H1 (cell line): ENCODE results near the gene CFAP157. TPM values are rescaled to one million over a fixed set of nuclear protein-coding genes. Genes with fewer than 3 reads are reported as not detected.

Source experiments
- BRCA1 ChIP-seq: IDR thresholded peaks from 2 replicates; pipeline ENCODE4 v1.6.1; 2012; ENCODE audit warnings: low read depth, low read length, improper control_type of control experiment
- CHD7 ChIP-seq: fragments of 300-600 bp; sonication (generic); IDR thresholded peaks from 2 replicates; pipeline ENCODE4 v1.7.1; 2012; ENCODE audit warnings: low read length, moderate library complexity, mild to moderate bottlenecking, inconsistent platforms; ENCODE audit not compliant: insufficient replicate concordance
- FOSL1 ChIP-seq: IDR thresholded peaks from 2 replicates; pipeline ENCODE4 v1.6.1; 2011; ENCODE audit warnings: mild to moderate bottlenecking, low read depth, low read length, moderate library complexity; ENCODE audit not compliant: insufficient read depth
- HDAC2 ChIP-seq, 2 experiments: fragments of 300-600 bp in 1 of 2; sonication (generic) in 1 of 2; IDR thresholded peaks; 2 replicates each; pipeline ENCODE4 v1.6.1; 2011 to 2012; ENCODE audit warnings: low read depth in 2 of 2, low read length in 2 of 2, mild to moderate bottlenecking in 2 of 2, moderate library complexity in 2 of 2, borderline replicate concordance in 1 of 2, inconsistent platforms in 1 of 2
- JUN ChIP-seq: IDR thresholded peaks from 2 replicates; pipeline ENCODE4 v1.6.1; 2011; ENCODE audit warnings: low read depth, mild to moderate bottlenecking, improper control_type of control experiment, low read length
- PHF8 ChIP-seq: fragments of 200-600 bp; sonication (generic); conservative IDR thresholded peaks from 2 replicates; pipeline ENCODE4 v1.7.1; 2012; ENCODE audit warnings: low read depth, mild to moderate bottlenecking, inconsistent platforms, low read length, moderate library complexity
- POLR2AphosphoS5 ChIP-seq: IDR thresholded peaks from 2 replicates; pipeline ENCODE4 v1.6.1; 2011; ENCODE audit warnings: low read depth, low read length
- SIX5 ChIP-seq: IDR thresholded peaks from 2 replicates; pipeline ENCODE4 v1.6.1; 2011; ENCODE audit warnings: mild to moderate bottlenecking, low read depth, low read length
- SRF ChIP-seq: IDR thresholded peaks from 2 replicates; pipeline ENCODE4 v1.6.1; 2011; ENCODE audit warnings: mild to moderate bottlenecking, low read depth, low read length, moderate library complexity
- TAF1 ChIP-seq: IDR thresholded peaks from 2 replicates; pipeline ENCODE4 v1.6.1; 2011; ENCODE audit warnings: mild to moderate bottlenecking, low read depth, low read length
- USF2 ChIP-seq: IDR thresholded peaks from 2 replicates; pipeline ENCODE4 v1.6.1; 2011; ENCODE audit warnings: low read length, improper control_type of control experiment
- polyA plus RNA-seq, 7 experiments: library from polyadenylated mRNA; depleted of rRNA in 3 of 7; stranded (reverse) in 5 of 7; unstranded in 2 of 7; fragments of >200 nt in 5 of 7; fragments of 200-250 nt in 2 of 7; gene quantifications; 1 replicate in 5 of 7; 2 replicates in 1 of 7; 4 replicates in 1 of 7; pipeline versions ENCODE4 v1.2.1 to v1.2.3, GENCODE V29; 2011 to 2013; ENCODE audit warnings: missing spikeins in 2 of 7, mixed read lengths in 2 of 7
- total RNA-seq: library from RNA; stranded (reverse); fragmentation: NEBNext Ultra II Directional; extraction: Animal tissue kit (Norgen Biotek cat#: 25700); gene quantifications from 2 replicates; pipeline ENCODE4 v1.2.1, GENCODE V29; 2021

Gene CFAP157
- total and polyA plus RNA-seq, 2 of the 8 experiments (the other 6 are each of a cell fraction or from before 2014, with no cell fraction given) = not detected

- TF ChIP-seq CHD7 (no peak), PHF8 (no peak), POLR2AphosphoS5 (no peak), JUN (no peak), USF2 (no peak), HDAC2 (IDR thresholded peaks at IDR 0.05; ENCODE audit: borderline replicate concordance in 1 of 2, low read depth in 2 of 2, low read length in 2 of 2) (no peak), FOSL1 (no peak), BRCA1 (no peak), SRF (no peak), TAF1 (no peak), SIX5 (no peak)
These were observed 22.0 kb downstream of the CFAP157 start (continued) for GRCh38 chr9:127728808-127729207.
